ENCODE results near the gene C7orf25.

GRCh38 chr7:42900842-42901241, 11.0 kb downstream of the C7orf25 start:
- no peak for TF ChIP-seq EGR2 (tag by site-specific recombination; IDR thresholded peaks at IDR 0.05; ENCODE audit: low read depth)
- TF ChIP-seq ZNF423 (tag by site-specific recombination; IDR thresholded peaks at IDR 0.05), result no peak
- TF ChIP-seq ZBTB49 (tag by site-specific recombination; IDR thresholded peaks at IDR 0.05; ENCODE audit: low read depth), result no peak
- no peak for TF ChIP-seq ZEB2 (tag by site-specific recombination; IDR thresholded peaks at IDR 0.05)
- TF ChIP-seq, protein P1, sequence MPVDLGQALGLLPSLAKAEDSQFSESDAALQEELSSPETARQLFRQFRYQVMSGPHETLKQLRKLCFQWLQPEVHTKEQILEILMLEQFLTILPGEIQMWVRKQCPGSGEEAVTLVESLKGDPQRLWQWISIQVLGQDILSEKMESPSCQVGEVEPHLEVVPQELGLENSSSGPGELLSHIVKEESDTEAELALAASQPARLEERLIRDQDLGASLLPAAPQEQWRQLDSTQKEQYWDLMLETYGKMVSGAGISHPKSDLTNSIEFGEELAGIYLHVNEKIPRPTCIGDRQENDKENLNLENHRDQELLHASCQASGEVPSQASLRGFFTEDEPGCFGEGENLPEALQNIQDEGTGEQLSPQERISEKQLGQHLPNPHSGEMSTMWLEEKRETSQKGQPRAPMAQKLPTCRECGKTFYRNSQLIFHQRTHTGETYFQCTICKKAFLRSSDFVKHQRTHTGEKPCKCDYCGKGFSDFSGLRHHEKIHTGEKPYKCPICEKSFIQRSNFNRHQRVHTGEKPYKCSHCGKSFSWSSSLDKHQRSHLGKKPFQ (tag by site-specific recombination; IDR thresholded peaks at IDR 0.05), result no peak
